Tibial artery (tissue), 4 donors: Measurements from ENCODE around the gene PRXL2C.
"Not testable (repeated sequence)": the region's sequence is repeated elsewhere in the genome, so short reads cannot be mapped to it uniquely, and the experiment has no call there.

Experiments
- DNase-seq, 2 donors: peaks; one replicate each; pipeline ENCODE4 v3.0.0-alpha.2; 2019
- H3K27ac ChIP-seq, 2 donors: fragments of 200-600 bp; sonication (generic) in 1 of 2; 1 replicate in 1 of 2; 2 replicates in 1 of 2; pipeline ENCODE4 v1.5.1; 2018 to 2019; ENCODE audit warnings: mild to moderate bottlenecking in 1 of 2
- H3K27me3 ChIP-seq, 2 donors: fragments of 200-600 bp; sonication (generic) in 1 of 2; one replicate each; pipeline versions ENCODE4 v1.5.1 to v1.6.0; 2016 to 2019
- H3K36me3 ChIP-seq, 3 donors: fragments of 200-600 bp; sonication (generic) in 2 of 3; one replicate each; pipeline ENCODE4 v1.5.1; 2016 to 2019; ENCODE audit warnings: mild to moderate bottlenecking in 2 of 3
- H3K4me1 ChIP-seq, 4 donors: fragments of 200-600 bp; sonication (generic) in 2 of 4; 1 replicate in 3 of 4; 2 replicates in 1 of 4; pipeline ENCODE4 v1.5.1; 2016 to 2019
- H3K4me3 ChIP-seq, 2 donors: fragments of 200-600 bp; sonication (generic) in 1 of 2; 1 replicate in 1 of 2; 2 replicates in 1 of 2; pipeline ENCODE4 v1.5.1; 2018 to 2019; ENCODE audit warnings: mild to moderate bottlenecking in 2 of 2
- H3K9me3 ChIP-seq, 3 donors: fragments of 200-600 bp; sonication (generic) in 1 of 3; one replicate each; pipeline ENCODE4 v1.5.1; 2016 to 2019
- intact Hi-C: fragments of 100-400 bp; cut with DNase I; formaldehyde crosslinking; loops from one replicate; pipeline ENCODE4 v1.15.0; 2023; ENCODE audit warnings: low total_unique reads
- TF ChIP-seq, protein P1 (sequence below), 2 experiments: fragments of 200-600 bp in 1 of 2; fragments of 450-650 bp in 1 of 2; IDR thresholded peaks; one replicate each; pipeline ENCODE4 v1.5.1; 2017 to 2019; ENCODE audit warnings: antibody characterized with exemption in 2 of 2, mild to moderate bottlenecking in 1 of 2, moderate library complexity in 1 of 2

The PRXL2C gene

DNA sequence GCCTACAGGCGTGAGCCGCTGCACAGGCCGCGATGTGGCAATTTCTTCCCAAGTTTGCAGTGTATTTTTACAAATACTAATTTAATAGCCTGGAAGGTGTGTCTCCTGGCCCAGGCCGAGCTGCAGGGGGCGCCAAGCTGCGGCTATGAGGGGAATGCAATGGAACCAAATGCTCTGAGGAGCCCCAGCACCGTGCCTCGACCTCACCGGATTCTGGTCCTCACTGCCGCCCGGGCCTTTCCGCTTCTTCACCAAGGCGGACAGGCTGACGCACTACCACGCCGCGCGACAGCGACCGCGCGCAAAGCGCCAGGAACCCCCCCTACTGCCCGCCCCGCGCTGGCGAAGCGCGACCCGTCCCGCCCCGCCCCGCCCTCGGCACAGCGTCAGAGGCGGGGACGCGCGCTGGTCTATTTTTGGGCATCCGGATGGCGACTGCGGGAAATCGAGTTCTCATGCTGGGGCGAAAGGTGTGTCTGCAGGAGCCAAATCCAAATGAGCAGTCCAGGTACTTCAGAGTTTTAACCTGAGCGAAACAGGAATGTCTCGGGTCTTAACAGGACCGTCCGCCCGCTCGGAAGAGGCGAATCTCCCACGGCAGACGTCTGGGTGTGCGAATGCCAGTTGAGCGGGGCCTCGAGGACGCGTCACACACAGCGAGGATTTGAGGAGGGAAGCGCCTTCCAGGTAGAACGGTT lies 31.7 kb upstream of the PRXL2C start:
- Histone ChIP-seq H3K9me3 (peaks cover 0 to 5% (median 0%) of the 10 kb centered on the region in 3 donors), H3K4me1 (peaks cover 0 to 8% (median 0%) of the 10 kb centered on the region in 4 donors), H3K27ac (peak overlapping the region; percentile 45 to 76), H3K36me3 (no peaks in the 10 kb centered on the region), H3K27me3 (no peaks in the 10 kb centered on the region), H3K4me3 (peak overlapping the region; percentile 54 to 56)
- TF ChIP-seq, protein P1, sequence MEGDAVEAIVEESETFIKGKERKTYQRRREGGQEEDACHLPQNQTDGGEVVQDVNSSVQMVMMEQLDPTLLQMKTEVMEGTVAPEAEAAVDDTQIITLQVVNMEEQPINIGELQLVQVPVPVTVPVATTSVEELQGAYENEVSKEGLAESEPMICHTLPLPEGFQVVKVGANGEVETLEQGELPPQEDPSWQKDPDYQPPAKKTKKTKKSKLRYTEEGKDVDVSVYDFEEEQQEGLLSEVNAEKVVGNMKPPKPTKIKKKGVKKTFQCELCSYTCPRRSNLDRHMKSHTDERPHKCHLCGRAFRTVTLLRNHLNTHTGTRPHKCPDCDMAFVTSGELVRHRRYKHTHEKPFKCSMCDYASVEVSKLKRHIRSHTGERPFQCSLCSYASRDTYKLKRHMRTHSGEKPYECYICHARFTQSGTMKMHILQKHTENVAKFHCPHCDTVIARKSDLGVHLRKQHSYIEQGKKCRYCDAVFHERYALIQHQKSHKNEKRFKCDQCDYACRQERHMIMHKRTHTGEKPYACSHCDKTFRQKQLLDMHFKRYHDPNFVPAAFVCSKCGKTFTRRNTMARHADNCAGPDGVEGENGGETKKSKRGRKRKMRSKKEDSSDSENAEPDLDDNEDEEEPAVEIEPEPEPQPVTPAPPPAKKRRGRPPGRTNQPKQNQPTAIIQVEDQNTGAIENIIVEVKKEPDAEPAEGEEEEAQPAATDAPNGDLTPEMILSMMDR (IDR thresholded peaks at IDR 0.05), result peak; percentile 43 to 53
- peak; percentile 76 to 91 for DNase-seq
- intact Hi-C loops, result no loop called here

DNA sequence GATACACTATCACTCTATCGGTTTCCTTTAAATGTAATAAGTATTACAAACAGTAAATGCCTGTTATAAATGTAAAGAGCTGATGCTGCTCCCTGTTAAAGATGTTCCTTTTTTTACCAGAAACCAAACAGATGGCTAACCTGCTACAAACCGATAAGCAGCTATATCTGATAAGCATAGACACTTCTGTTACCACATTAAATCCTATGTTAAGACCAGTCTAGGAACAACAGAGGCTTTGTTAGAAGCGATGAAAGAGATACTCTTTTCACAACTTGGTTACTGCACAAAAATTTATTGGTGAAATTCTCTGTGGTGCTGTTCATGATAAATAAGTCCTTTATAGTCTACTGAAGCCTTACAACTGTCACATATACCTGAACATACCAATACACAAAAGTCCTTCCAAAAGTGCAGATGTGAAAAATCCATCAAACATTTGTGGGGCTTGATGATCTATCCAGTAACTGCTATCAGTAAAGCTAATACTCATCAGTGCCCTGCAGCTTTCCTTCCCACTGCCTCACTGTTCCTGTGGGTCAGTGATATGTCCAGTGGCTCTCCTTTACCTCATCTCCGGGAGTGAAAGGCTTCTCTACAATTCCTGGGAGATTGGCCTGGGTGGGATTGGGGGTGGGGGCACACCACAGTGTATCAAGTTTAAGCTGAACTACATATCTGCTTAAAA lies 25.8 kb upstream of the PRXL2C start:
- H3K4me3 ChIP-seq, result no peak overlapping the region
- H3K27ac ChIP-seq, result no peak overlapping the region
- no peaks in the 10 kb centered on the region for H3K9me3 ChIP-seq
- intact Hi-C loops, result no loop called here
- TF ChIP-seq, protein P1 (IDR thresholded peaks at IDR 0.05), result no peak
- no peak for DNase-seq
- no peaks in the 10 kb centered on the region for H3K36me3 ChIP-seq
- no peaks in the 10 kb centered on the region for H3K27me3 ChIP-seq
- peaks cover 0 to 2% (median 0%) of the 10 kb centered on the region in 4 donors for H3K4me1 ChIP-seq

DNA sequence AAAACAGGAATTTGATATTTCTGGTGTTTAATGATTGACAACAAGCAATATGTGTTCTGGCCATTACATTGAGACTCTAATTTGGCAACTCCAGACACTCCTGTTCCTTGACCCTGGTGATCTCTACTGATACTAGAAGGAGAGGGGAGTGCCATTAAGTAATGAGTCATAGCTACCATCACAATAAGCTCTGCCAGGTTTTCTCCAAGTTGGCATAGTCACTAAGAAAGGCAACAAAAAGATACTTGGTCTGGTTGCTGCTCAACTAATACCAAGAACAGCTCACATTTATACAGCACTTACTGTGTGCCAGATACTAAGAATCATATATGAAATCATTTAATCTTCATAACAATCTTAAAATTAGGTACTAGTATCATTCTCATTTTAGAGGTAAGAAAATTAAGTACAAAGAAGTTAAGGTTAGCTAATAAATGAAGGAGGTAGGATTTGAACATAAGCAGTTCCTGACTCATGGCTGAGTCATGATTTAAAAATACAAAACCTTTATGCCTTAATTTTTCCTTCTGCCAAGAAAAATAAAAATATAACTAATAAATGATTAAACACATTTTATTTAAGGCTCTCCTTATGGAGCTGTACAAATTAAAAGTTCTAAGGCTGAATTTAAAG lies 19.9 kb upstream of the PRXL2C start:
- intact Hi-C loops, result no loop called here
- H3K4me3 ChIP-seq, result no peak overlapping the region
- peaks cover 0 to 8% (median 0%) of the 10 kb centered on the region in 4 donors for H3K4me1 ChIP-seq
- no peak for DNase-seq
- no peak overlapping the region for H3K27ac ChIP-seq
- H3K36me3 ChIP-seq, result no peaks in the 10 kb centered on the region
- no peaks in the 10 kb centered on the region for H3K9me3 ChIP-seq
- no peaks in the 10 kb centered on the region for H3K27me3 ChIP-seq
- TF ChIP-seq, protein P1 (IDR thresholded peaks at IDR 0.05), result no peak

DNA sequence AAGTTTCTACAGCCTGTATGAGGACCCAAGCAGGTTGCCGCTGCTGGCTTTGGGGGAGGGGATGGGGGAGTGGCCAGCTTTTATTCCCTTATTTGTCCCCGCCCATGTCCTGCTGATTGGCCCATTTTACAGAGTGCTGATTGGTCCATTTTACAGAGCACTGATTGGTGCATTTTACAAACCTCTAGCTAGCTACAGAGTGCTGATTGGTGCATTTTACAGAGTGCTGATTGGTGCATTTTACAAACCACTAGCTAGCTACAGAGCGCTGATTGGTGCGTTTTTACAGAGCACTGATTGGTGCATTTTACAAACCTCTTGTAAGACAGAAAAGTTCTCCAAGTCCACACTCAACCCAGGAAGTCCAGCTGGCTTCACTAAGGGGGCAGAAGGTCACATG lies 18.7 kb upstream of the PRXL2C start:
- H3K4me3 ChIP-seq, intact Hi-C loops, H3K9me3 ChIP-seq, H3K36me3 ChIP-seq, H3K4me1 ChIP-seq, H3K27ac ChIP-seq, H3K27me3 ChIP-seq, DNase-seq: not testable (repeated sequence)

DNA sequence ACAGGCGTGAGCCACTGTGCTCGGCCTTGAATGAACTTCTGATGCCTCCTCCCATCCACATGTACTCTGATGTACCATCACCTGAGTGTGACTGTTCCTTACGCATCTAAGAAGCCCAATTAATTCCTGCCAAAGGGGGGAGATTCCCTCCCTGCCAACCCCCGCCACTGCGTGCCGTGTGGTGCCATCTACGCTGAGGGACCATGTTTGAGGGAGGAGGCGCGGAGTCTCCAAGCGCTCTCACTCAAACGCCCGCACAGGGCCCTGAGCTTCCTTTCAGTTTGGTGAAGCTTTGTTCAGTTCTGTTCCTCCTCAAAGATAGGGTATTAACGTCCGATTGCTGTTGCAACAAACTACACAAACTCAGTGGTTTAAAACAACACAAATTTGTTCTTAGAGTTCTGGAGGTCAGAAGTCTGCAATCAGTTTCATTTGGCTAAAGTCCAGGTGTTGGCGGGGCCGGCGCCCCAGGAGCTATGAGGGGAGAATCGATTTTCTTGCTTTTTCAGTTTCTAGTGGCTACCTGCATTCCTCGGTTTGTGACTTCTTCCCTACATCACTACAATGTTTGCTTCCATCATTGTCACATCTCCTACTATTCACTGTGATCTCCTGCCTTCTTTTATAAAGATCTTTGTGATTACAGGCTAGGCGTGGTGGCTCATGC lies 13.9 kb upstream of the PRXL2C start:
- H3K4me1 ChIP-seq, result no peaks in the 10 kb centered on the region
- TF ChIP-seq, protein P1 (IDR thresholded peaks at IDR 0.05), result no peak
- intact Hi-C loops, result loop anchor here (5.0 to 10.0 kb wide), 2 partner anchors 342 to 444 kb away; no protein-coding TSS in a partner anchor
- peaks cover 0 to 5% of the 10 kb centered on the region in 2 donors for H3K27me3 ChIP-seq
- H3K36me3 ChIP-seq, result no peaks in the 10 kb centered on the region
- DNase-seq, result no peak
- H3K27ac ChIP-seq, result no peak overlapping the region
- no peak overlapping the region for H3K4me3 ChIP-seq
- no peaks in the 10 kb centered on the region for H3K9me3 ChIP-seq
